ENCODE results near the gene SIX4.
"Not testable (repeated sequence)": the region's sequence is repeated elsewhere in the genome, so short reads cannot be mapped to it uniquely, and the experiment has no call there.

Gene SIX4
- total RNA-seq, result 0 to 2.3 (median 0) reads per million in 17 experiments

GRCh38 chr14:60723907-60724618 is at the start of gene SIX4:
Gene SIX4, minus strand, starts transcription at chr14:60724351. Its CDS starts 277 bp downstream, at chr14:60724074.
- peak in 3 of 4 experiments; percentile 8 to 46 (median 35) for DNase-seq

DNA sequence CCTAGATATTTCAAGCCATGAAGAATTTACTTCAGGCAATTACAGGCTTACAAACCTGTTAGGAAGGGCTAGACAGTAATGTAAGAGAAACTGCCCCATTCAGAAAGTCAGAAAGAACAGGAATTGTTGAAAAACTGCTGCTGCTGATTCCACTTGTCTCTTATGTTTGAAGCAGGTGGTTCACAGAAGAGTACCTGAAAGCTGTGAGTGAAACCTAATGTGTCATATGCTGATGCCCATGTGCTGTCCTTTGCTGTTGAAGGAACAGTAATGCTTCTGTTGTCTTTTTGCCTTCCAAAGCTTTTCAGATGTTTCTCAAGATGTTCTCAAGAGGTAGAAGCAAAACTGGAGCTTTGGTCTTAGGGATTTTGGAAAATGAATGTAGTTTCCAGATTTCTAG is 49.4 kb upstream of the SIX4 start:
- no peak for DNase-seq

DNA sequence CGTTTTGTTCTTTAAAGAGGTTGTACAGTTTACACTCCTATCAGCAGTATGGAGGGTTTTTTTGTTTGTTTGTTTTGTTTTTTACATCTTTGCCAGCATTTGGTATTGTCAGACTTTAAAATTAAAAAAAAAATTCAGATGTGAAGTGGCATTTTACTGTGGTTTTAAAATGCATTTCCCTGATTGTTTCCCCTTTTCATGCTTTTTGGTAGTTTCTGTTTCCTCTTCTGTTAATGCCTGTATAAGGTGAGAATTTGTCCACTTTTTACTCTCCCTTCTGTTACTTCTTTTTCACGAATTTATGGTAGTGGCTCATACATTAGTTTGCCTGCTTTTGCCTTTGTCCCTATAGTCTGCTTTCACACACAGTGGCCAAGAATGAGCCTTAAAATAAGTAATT is 47.0 kb upstream of the SIX4 start:
- no peak for DNase-seq

DNA sequence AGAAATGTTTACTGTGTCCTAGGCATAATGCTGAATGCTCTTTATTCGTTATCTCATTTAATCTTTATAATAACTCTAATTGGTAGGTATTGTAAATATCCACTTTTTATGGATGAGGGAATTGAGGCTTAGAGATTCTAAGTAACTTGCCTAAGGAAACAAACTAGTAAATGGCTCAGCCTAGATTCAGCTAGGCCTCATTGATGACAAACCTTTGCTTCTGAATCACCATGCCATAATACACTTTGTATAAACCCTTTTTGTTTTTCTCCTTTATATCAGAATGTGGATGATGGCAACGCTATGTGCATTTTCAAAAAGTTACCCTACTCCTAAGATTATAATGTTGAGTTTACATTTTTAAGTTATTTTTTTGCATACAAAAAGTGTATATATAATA is 44.5 kb upstream of the SIX4 start:
- no peak for DNase-seq

DNA sequence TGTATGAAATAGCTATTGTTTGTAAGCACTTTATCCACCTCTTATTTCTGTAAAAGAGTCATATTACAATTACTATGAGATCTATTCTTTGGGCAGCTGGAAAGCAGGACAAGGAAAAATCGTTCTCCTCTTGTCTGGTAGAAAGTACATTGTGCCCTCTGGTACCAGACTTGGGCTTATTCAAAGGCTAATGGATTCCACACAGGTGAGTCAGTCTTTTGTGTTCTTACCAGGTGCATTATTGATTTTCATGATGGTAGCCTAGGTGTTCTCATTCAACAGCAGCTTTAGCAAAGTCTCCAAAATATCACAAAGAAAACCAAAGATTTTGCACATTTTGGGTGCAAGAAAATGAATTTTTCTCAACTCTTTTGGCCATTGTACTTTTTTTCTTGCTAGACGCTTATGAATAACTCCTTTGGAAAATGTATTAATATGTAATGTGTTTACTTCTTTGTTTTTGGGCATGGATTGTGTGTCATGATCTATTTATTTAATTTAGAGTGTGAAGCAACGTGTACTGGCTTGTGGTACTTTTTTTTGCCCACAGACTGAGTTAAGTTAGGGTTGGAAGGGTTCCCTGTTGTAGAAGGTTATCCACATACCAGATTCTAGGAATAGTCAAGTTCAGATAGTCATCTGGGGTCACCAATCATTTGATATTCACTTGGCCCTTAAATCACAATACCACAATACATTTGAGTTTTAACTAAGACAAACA is 36.7 kb upstream of the SIX4 start:
- DNase-seq, result no peak

DNA sequence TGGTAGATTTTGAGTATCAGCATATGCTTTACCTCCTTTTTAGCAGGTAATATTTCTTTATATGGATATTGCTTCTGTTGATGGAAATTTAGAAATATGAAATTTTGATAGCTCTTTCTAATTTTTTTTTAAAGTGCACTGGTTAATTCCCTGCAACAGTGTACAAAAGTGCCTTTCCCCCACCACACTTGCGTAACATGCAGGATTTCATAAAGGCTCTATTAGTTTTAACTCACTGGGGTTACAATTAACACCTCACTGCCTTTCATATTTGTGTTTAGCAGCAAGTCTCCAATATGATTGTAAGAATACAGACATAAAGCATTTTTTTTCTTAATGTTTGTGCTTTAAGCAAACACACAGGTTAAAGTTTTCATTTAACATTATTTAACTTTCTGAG is 36.1 kb upstream of the SIX4 start:
- DNase-seq, result peak in 1 of 4 experiments; percentile 18

DNA sequence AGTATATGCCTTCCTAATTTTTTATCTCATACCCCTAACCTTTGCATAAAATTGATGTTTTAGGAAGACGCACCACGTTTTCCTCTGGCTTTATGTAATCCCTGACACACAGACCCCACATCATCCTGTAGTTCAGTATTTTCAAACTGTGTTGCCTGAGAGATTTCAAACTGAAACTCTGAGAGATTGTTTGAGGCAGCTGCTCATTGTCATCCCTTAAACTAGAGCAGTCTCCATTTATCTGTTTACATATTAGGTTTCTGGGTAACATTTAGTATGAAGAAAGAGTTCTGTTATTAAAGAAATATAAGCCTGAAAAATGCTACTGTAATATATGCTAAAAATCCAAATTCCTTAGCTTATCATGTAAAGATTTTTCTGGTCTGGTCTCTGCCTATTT is 34.7 kb upstream of the SIX4 start:
- DNase-seq, result no peak

- peak in 2 of 4 experiments; percentile 5 to 28 for DNase-seq
These were observed 33.4 kb upstream of the SIX4 start for GRCh38 chr14:60757567-60758002.

- no peak for DNase-seq
These were observed 32.7 kb upstream of the SIX4 start for GRCh38 chr14:60756847-60757246.

GRCh38 chr14:60753264-60754119 is 29.3 kb upstream of the SIX4 start:
- peak; percentile 68 to 88 (median 78) for DNase-seq

DNA sequence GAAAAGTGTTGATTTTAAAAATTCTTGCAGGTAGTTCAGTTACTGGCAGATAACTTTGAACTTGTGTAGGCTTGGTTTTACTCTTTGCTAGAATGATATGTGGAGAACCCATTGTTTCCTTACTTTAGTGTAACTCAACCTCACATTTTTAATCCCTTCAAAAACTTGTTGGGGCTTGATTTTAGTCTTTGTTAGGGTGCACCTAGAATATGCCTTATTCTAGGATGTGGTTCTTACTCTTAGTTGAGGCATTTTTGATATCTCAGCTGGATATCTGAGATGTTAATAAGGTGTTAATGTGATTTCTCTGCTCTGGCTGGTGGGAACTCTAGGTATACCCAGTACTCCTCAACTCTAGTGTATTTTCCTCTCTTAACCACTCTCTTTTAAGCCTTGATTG is 20.4 kb upstream of the SIX4 start:
- DNase-seq, result no peak

GRCh38 chr14:60738843-60739508 is 14.8 kb upstream of the SIX4 start:
- peak in 1 of 4 experiments; percentile 28 for DNase-seq

GRCh38 chr14:60736494-60736893 is 12.3 kb upstream of the SIX4 start:
- DNase-seq, result no peak

DNA sequence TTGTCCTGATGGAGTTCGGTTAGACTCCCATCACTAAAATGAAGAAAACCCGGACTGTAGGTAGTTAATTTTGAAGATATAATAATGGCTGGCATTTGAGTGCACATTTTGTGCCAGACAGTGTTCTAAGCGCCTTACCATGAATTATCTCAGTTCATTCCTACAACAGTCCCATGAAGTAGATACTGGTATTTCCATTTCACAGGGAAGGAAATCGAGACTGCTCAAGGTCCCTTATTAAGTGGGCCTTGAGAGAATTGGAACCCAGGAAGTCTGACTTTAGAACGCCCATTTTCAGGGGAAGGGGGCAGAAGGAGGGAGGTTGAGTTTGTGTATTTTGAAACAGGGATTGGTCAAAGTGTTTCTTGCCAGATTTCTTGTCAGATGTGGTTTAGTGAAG is 11.3 kb upstream of the SIX4 start:
- no peak for DNase-seq

- DNase-seq, result peak; percentile 74 to 87 (median 82)
These were observed 10.5 kb upstream of the SIX4 start, which contains the start of gene MNAT1 for GRCh38 chr14:60734465-60735242. Gene MNAT1, plus strand, starts transcription at chr14:60734761. Its CDS starts 102 bp downstream, at chr14:60734863.

GRCh38 chr14:60732840-60733483 is 8.8 kb upstream of the SIX4 start:
- DNase-seq, result no peak

GRCh38 chr14:60731291-60731690 is 7.1 kb upstream of the SIX4 start:
- not testable (repeated sequence) for DNase-seq

DNA sequence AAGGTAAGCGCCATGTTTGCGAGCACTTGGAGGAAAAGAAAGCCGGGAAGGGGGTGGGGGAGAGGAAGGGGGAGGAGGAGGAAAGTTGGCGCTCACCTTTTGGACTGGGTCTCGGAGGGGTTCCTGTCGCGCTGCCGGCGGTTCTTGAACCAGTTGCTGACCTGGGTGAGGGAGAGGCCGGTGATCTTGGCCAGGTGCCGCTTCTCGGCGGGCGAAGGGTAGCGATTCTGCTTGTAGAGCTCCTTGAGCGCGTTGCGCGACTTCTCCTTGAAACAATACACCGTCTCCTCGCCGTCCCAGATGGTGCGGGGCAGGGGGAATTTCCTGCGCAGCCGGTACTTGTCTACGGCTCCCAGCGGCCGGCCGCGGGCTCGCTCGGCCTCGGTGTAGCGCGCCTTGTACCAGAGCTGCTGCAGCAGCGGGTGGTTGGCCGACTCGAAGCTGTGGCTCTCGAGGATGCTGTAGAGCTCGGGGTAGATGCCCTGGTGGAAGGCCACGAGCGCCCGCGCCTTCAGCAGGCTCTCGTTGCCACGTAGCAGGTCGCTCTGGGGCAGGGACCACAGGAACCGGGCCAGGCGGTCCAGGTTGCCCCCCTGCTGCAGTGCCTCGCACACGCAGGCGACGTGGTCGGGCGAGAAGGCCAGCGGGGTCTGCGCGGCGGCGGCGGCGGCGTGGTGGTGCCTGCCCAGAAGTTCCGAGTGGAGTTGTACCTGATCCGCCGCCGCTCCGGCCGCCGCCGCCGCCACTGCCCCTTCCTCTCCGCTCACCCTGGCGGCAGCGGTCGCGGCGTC is 840 bp downstream of the SIX4 start:
- peak; percentile 14 to 48 (median 30) for DNase-seq

- peak in 3 of 4 experiments; percentile 12 to 34 (median 33) for DNase-seq
These were observed 1.6 kb downstream of the SIX4 start for GRCh38 chr14:60722357-60723115.

DNA sequence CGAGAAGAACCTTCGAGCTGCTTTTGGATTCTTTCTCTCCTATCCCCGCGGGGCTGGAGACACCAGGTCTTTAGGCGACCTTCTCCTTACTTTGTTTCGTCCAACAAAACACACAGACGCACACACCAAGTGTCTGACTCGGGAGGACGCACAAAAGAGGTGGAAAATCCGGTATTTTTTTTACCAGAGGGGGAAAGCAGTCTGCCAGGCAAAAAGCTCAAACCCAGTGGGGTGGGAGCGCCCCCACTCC is 2.1 kb downstream of the SIX4 start:
- DNase-seq, result peak in 2 of 4 experiments; percentile 5 to 11
